Posterior cingulate gyrus (tissue), 11 donors: Measurements from ENCODE around the gene ACOXL.
"Not testable (repeated sequence)": the region's sequence is repeated elsewhere in the genome, so short reads cannot be mapped to it uniquely, and the experiment has no call there.

Experiments
- DNase-seq, 10 donors: peaks; one replicate each; pipeline versions ENCODE4 v3.0.0 to v3.0.0-alpha.2; 2020 to 2021; ENCODE audit warnings: mixed read lengths in 3 of 10
- intact Hi-C: fragments of 100-400 bp; cut with DNase I; formaldehyde crosslinking; loops from one replicate; pipeline ENCODE4 v1.15.1; 2023

Gene ACOXL

DNA sequence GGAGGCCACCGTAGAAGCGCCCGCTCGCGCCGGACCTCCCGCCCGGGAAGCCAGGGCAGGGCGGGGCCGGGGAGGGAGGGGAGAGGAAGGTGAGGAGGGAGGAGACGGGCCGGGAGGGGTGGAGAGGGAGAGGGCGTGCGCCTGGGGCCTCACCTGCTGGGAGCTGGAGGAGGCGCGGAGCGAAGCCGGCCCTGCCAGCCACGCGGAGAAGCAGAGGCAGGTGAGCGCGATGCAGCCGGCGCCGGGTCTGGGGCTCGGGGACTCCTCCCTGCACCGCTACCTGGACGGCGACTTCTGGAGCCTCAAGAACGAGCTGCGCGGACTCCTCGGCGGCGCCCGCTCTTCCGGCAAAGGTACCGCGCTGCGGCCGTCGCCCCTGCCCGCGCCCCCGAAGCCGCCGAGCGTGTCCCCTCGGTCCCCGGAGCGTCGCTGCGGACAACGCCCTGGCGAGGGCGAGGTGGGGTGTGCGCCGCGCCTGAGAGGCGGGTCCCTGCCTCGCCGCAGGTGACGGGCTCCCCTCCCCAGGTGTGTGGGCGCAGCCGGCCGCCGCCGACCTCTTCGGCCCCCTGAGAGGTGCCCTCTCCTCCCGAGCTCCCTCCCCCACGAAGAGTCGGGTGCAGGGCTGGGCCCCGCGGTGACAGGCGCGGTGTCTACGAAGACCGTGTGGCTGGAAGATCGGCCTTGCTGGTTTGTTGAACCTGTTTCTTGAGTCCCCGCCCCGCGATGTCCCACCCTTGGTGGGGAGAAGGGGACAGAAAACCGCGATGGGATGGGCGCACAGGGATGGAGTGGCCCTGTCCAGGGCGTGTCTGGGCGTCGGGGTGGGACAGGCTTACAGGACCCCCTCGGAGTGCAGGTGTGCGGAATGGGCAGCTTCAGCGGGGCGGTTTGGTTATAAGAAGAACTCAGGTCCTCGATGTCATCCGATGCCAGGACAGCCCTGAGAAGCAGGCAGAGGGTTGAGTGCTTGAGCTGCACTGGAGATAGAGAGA lies at the start of gene ACOXL:
Gene ACOXL, plus strand, starts transcription at position 152 of the 992 bp plus-strand sequence. CDS start 35,817 bp downstream, outside the sequence.
- peak in 1 of 10 donors; percentile 74 for DNase-seq
- intact Hi-C loops: no loop called here

DNA sequence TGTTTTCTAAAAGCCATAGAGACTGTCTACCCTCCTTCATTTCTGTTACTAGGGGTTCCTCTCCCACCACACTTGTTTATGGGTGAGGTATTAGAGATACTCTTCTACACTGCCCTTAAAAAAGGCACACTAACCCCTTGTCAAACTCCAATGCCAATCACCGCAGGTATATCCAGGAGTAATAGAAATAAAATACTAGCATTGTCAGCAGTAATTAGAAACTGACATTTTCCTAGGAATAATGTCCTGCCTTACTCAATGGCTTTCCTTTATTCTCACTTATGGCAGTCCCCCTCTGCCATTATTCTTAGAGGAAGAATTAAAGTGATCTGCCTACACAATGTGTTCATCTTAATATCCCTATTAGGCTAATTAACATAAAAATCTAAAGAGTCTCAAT lies 49.5 kb upstream of the ACOXL start:
- no peak for DNase-seq
- intact Hi-C loops: no loop called here

- DNase-seq, intact Hi-C loops: not testable (repeated sequence)
Observed at GRCh38 chr2:110687775-110688484, 44.4 kb upstream of the ACOXL start.

GRCh38 chr2:110688594-110689091 lies 43.7 kb upstream of the ACOXL start:
- intact Hi-C loops: no loop called here
- DNase-seq: no peak

GRCh38 chr2:110690083-110690965 lies 42.0 kb upstream of the ACOXL start:
- intact Hi-C loops: no loop called here
- no peak for DNase-seq

DNA sequence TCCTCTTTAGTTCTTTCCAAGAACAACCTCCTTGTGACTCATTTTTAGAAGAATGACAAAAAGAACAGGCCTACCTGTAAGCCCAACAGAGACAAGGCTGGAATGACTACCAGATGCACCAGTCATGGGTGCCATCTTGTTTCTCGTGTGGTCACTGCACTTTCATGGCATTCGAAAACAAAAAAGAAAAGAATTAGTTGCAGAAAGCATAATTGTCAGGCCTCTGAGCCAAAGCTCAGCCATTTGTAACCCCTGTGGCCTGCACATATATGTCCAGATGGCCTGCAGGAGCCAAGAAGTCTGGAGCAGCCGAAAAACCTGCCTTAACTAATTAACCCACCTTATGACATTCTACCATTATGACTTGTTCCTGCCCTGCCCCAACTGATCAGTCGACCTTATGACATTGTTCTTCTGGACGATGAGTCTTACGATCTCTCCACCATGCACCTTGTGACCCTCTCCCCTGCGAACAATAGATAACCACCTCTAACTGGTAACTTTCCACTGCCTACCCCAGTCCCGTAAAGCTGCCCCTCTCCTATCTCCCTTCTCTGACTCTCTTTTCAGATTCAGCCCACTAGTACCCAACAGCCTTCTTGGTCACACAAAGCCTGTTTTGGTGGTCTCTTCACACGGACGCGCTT lies 40.6 kb upstream of the ACOXL start:
- DNase-seq: no peak
- intact Hi-C loops: no loop called here

DNA sequence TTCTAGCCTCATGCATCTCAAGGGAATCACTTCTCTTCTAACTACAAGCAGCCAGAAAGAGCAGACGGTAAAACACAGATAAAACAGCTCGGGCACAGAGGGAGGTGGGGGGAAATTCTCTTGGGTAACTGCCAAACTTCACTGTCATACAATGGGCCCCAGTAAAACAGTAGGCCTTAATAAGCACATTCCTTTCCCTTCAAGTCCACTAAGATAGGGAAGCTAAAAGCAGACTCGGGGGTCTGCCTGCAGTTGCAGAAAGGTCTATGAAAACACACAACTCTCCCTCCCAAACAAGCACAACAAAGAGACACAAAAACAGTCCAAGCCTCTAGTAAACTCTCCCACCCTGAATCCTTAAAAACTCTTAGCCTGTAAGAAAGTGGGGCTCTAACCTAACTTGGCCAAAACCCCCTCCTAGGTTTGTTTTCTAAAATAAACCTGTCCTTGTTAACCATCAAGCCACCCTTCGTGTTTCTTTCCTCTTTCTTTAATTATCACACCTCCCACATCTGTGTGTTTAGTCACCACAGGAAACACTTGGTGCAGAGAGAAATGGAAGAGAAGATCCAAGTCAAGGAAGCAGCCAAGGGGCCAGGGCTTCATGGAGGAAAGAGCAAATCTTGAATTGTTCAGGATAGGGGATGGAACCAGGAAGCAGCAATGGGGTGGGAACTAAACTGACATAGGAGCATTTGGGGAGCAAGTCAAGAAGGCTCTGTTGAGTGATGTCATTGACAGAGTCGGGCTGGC lies 37.1 kb upstream of the ACOXL start:
- not testable (repeated sequence) for DNase-seq

GRCh38 chr2:110698253-110698652 lies 34.1 kb upstream of the ACOXL start:
- DNase-seq, intact Hi-C loops: not testable (repeated sequence)

More for the DNA sequence above, 37.1 kb upstream of the ACOXL start:
- intact Hi-C loops: not testable (repeated sequence)

DNA sequence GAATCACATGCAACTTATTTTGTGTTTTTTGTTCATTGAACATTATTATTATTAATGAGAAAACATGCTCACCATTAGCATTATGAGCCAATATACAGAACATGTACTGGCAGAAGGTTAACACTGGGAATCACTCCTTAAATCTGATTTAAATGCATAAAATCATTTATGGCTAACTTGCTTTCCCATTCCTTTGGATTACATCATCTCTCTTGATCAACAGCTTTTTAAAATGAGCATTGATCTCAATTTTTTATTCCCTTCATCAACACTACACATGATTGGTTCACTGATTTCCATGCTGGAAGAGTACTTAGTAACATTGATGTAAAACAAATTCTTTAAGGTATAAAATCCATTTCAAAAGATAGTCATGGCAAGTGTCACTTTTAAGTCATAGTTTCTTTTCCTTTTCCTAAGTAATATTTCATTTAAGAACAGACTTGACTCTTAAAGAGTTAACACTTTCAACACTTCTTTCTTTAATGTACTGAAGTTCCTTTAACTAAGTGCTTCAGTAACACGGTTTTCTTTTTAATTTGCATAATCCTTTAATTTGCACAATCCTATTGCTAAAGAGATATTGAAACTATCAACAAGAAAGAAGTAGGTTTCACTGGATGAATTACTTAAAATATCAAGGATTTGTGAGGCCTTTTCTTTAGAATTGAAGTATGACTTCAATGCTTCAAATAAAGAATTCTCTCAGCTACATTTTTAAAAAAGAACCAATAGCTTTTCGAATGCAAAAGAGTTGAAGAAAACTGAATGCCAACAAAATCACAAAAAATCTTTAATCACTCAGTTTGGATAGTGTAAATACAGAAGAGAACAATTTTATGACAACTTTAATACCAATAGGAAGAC lies 29.6 kb upstream of the ACOXL start:
- intact Hi-C loops: no loop called here
- no peak for DNase-seq

DNA sequence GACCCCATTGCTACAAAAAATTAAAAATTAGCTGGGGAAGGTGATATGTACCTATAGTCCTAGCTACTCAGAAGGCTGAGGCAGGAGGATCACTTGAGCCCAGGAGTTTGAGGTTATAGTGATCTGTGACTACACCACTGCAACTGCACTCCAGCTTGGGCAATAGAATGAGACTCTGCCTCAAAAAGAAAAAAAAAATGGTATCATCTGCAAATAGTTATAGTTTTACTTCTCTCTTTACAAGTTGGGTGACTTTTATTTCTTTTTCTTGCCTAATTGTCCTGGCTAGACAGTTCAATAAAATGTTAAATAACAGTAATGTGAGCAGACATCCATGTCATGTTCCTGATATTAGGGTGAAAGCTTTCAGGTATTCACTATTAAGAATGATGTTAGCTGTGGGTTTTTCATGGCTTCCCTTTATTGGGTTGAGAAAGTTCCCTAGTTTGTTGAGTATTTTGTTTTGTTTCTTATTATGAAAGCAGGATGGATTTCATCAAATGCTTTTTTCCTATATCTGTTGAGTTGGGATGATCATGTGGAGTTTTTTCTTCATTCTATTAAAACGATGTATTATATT lies 24.9 kb upstream of the ACOXL start:
- intact Hi-C loops: no loop called here
- DNase-seq: no peak

- no peak for DNase-seq
- intact Hi-C loops: no loop called here
Observed at GRCh38 chr2:110708455-110708854, 23.9 kb upstream of the ACOXL start.

DNA sequence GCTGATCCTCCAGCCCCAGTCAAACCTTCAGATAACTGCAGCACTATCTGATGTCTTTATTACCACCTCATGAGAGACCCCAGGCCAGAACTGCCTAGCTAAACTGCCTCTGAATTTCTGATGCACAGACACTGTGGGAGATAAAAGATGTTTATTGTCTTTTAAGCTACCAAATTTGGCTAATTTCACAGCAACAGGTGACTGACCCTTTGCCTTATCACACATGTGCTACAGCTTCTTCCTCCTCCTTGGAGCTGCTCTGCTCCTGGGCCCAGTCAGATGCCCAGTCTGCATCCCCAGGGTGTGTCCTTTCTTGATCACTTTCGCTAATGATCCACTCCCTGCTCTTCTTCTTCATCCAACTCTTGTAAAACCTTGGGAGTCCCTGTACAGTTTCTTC lies 19.6 kb upstream of the ACOXL start:
- DNase-seq: no peak
- intact Hi-C loops: no loop called here

GRCh38 chr2:110713513-110714362 lies 18.6 kb upstream of the ACOXL start:
- DNase-seq: no peak
- intact Hi-C loops: no loop called here

GRCh38 chr2:110714452-110715224 lies 17.7 kb upstream of the ACOXL start:
- intact Hi-C loops: no loop called here
- DNase-seq: no peak

- intact Hi-C loops: no loop called here
- no peak for DNase-seq
Observed at GRCh38 chr2:110716959-110717645, 15.3 kb upstream of the ACOXL start.
